GM12878 (cell line): ENCODE data around the gene ZNF792. TPM values are rescaled to one million over a fixed set of nuclear protein-coding genes. Genes with fewer than 3 reads are reported as not detected.

Source experiments
- ATAC-seq: fragments of 200-7000 bp; cut with Tn5 transposase; 3 replicates; pipeline ENCODE4 v1.9.1; 2020; ENCODE audit warnings: mild to moderate bottlenecking, moderate library complexity
- BruUV-seq: library from RNA; stranded (reverse); fragments of 400-500 nt; replicated peaks from 2 replicates; lab custom pipeline; 2021; lab: Mats Ljungman, UMichigan
- CTCF ChIA-PET: fragments of 300-600 bp; sonication (Branson Sonifier 250); formaldehyde crosslinking; extraction: SDS; loops from one replicate; lab custom pipeline; 2021; ENCODE audit warnings: inconsistent platforms; lab: Yijun Ruan, JAX
- POLR2A ChIA-PET: fragments of 350-600 bp; formaldehyde crosslinking; extraction: SDS; loops from one replicate; lab custom pipeline; 2021; ENCODE audit warnings: inconsistent platforms; lab: Charles Lee
- RAD21 ChIA-PET: fragments of 300-600 bp; sonication (Branson Sonifier 250); formaldehyde crosslinking; loops from one replicate; lab custom pipeline; 2023; ENCODE audit warnings: antibody characterized with exemption; ENCODE audit not compliant: unreplicated experiment; lab: Charles Lee
- SMC1A ChIA-PET: fragments of 300-600 bp; sonication (Branson Sonifier 250); formaldehyde crosslinking; loops from one replicate; lab custom pipeline; 2023; ENCODE audit not compliant: unreplicated experiment, uncharacterized antibody; lab: Charles Lee
- DNase-seq: peaks from one replicate; pipeline ENCODE4 v3.0.0-alpha.2; 2011; ENCODE audit warnings: low read depth, low spot score
- FAIRE-seq: peaks from 3 replicates; lab custom pipeline; 2011; peaks lifted over from hg19 to GRCh38; lab: Jason Lieb, UNC
- H2AFZ ChIP-seq: 2 replicates; pipeline ENCODE4 v1.6.0; 2011; ENCODE audit warnings: low read depth, low read length, control low read depth; ENCODE audit not compliant: control insufficient read depth
- H3K27ac ChIP-seq: 2 replicates; pipeline ENCODE4 v1.5.1; 2011; ENCODE audit warnings: control low read depth; ENCODE audit not compliant: control insufficient read depth, insufficient read depth
- H3K27me3 ChIP-seq, 2 experiments: replicated peaks in 1 of 2; 2 replicates each; pipeline versions ENCODE4 v1.6.0 to v1.6.1; 2011; ENCODE audit warnings: low read length in 1 of 2; ENCODE audit not compliant: control insufficient read depth in 2 of 2, insufficient read depth in 2 of 2
- H3K36me3 ChIP-seq, 2 experiments: 2 replicates each; pipeline ENCODE4 v1.5.1; 2011; ENCODE audit warnings: low read length in 1 of 2; ENCODE audit not compliant: control insufficient read depth in 2 of 2, insufficient read depth in 2 of 2
- H3K4me1 ChIP-seq: 2 replicates; pipeline ENCODE4 v1.6.1; 2011; ENCODE audit warnings: mild to moderate bottlenecking, low read length, moderate library complexity, mixed read lengths; ENCODE audit not compliant: control insufficient read depth, insufficient read depth
- H3K4me2 ChIP-seq: 2 replicates; pipeline ENCODE4 v1.6.0; 2011; ENCODE audit warnings: control low read depth; ENCODE audit not compliant: control insufficient read depth, insufficient read depth
- H3K4me3 ChIP-seq: fragments of 200-600 bp; sonication (generic); 2 replicates; pipeline ENCODE4 v1.5.1; 2016
- H3K79me2 ChIP-seq: 2 replicates; pipeline ENCODE4 v1.6.0; 2011; ENCODE audit warnings: low read length; ENCODE audit not compliant: control insufficient read depth, insufficient read depth
- H3K9ac ChIP-seq: 2 replicates; pipeline ENCODE4 v1.8.0; 2011; ENCODE audit warnings: low read length, control low read depth, mixed read lengths; ENCODE audit not compliant: control insufficient read depth, insufficient read depth
- H3K9me3 ChIP-seq: replicated peaks from 3 replicates; pipeline ENCODE4 v1.5.1; 2011; ENCODE audit warnings: mild to moderate bottlenecking, low read length; ENCODE audit not compliant: control insufficient read depth, insufficient read depth
- H4K20me1 ChIP-seq: 2 replicates; pipeline ENCODE4 v1.6.0; 2011; ENCODE audit not compliant: control insufficient read depth, insufficient read depth
- ATF7 ChIP-seq: fragments of 450-650 bp; IDR thresholded peaks from 2 replicates; pipeline ENCODE4 v1.6.1; 2016; ENCODE audit warnings: low read depth, mild to moderate bottlenecking
- BRCA1 ChIP-seq: IDR thresholded peaks from 2 replicates; pipeline ENCODE4 v1.6.1; 2011; ENCODE audit warnings: low read depth, low read length, improper control_type of control experiment
- CBFB ChIP-seq: IDR thresholded peaks from 2 replicates; pipeline ENCODE4 v1.6.1; 2016; ENCODE audit warnings: antibody characterized with exemption, low read depth
- EZH2 ChIP-seq: IDR thresholded peaks from 2 replicates; pipeline ENCODE4 v1.6.1; 2012; ENCODE audit warnings: low read depth, mild to moderate bottlenecking, control low read depth, inconsistent platforms, low read length, borderline replicate concordance; ENCODE audit not compliant: control insufficient read depth
- LARP7 ChIP-seq: fragments of 450-650 bp; IDR thresholded peaks from 2 replicates; pipeline ENCODE4 v1.6.1; 2017; ENCODE audit warnings: mild to moderate bottlenecking
- MXI1 ChIP-seq: fragments of 150-350 bp; IDR thresholded peaks from 2 replicates; pipeline ENCODE4 v1.6.1; 2011; ENCODE audit warnings: low read depth, mild to moderate bottlenecking, inconsistent platforms, low read length, improper control_type of control experiment
- POLR2AphosphoS2 ChIP-seq: IDR thresholded peaks from 2 replicates; pipeline ENCODE4 v1.6.1; 2011; ENCODE audit warnings: low read depth, mild to moderate bottlenecking, low read length, improper control_type of control experiment, moderate library complexity
- POLR2AphosphoS5 ChIP-seq: IDR thresholded peaks from 2 replicates; pipeline ENCODE4 v1.6.1; 2011; ENCODE audit warnings: mild to moderate bottlenecking, low read length, inconsistent platforms
- RAD21 ChIP-seq: IDR thresholded peaks from 2 replicates; pipeline ENCODE4 v1.6.1; 2011; ENCODE audit warnings: mild to moderate bottlenecking, low read depth, low read length, moderate library complexity; ENCODE audit not compliant: insufficient read depth
- RBBP5 ChIP-seq: fragments of 200-600 bp; sonication (generic); conservative IDR thresholded peaks from 2 replicates; pipeline ENCODE4 v1.6.1; 2016
- RELA ChIP-seq: fragments of 450-650 bp; IDR thresholded peaks from 2 replicates; pipeline ENCODE4 v1.8.0; 2014; ENCODE audit warnings: borderline replicate concordance; ENCODE audit not compliant: partially characterized antibody
- SP1 ChIP-seq: IDR thresholded peaks from one replicate; pipeline ENCODE4 v1.6.1; 2011; ENCODE audit warnings: low read depth, low read length
- SREBF2 ChIP-seq: IDR thresholded peaks from 2 replicates; pipeline ENCODE4 v1.6.1; 2012; ENCODE audit warnings: mild to moderate bottlenecking, low read length
- SUZ12 ChIP-seq: fragments of 200-600 bp; sonication (generic); IDR thresholded peaks from one replicate; pipeline ENCODE4 v1.6.1; 2018; ENCODE audit warnings: antibody characterized with exemption, mild to moderate bottlenecking; ENCODE audit not compliant: unreplicated experiment
- YY1 ChIP-seq: IDR thresholded peaks from 2 replicates; pipeline ENCODE4 v1.6.1; 2011; ENCODE audit warnings: low read depth, mild to moderate bottlenecking, low read length
- WGBS: methylation state at CpG from one replicate; pipeline ENCODE4 v1.1.6; 2016; ENCODE audit warnings: low lambda C conversion rate; ENCODE audit not compliant: insufficient replicate concordance, insufficient coverage; ENCODE audit errors: missing lambda C conversion rate; 5-methylcytosine and 5-hydroxymethylcytosine counted together
- in situ Hi-C: fragments of 300-500 bp; cut with MboI; formaldehyde crosslinking; loops from 9 replicates; pipeline ENCODE4 v1.14.3; 2018; ENCODE audit warnings: mixed read lengths
- intact Hi-C: fragments of 100-400 bp; cut with micrococcal nuclease; formaldehyde crosslinking; loops from one replicate; pipeline ENCODE4 v1.14.2; 2022; ENCODE audit not compliant: unreplicated experiment
- polyA plus RNA-seq, 11 experiments: library from polyadenylated mRNA; depleted of rRNA in 4 of 11; unstranded in 6 of 11; stranded (reverse) in 5 of 11; fragments of >200 nt; fragmentation: Nextera tagmentation in 4 of 11; fragmentation: Illumina TruSeq in 1 of 11; extraction: Ambion mirVana in 4 of 11; extraction: Trizol in 1 of 11; gene quantifications; 1 replicate in 1 of 11; 2 replicates in 10 of 11; pipeline versions ENCODE4 v1.2.1 to v1.2.3, GENCODE V29; 2011 to 2016; ENCODE audit warnings: inconsistent platforms in 2 of 11, missing spikeins in 2 of 11, low read depth in 1 of 11
- total RNA-seq, 4 experiments: library from RNA; depleted of rRNA in 3 of 4; stranded (reverse); fragments of >200 nt in 3 of 4; fragmentation: Illumina TruSeq in 1 of 4; extraction: Trizol in 1 of 4; gene quantifications; 2 replicates each; pipeline versions ENCODE4 v1.2.1 to v1.2.3, GENCODE V29; 2013 to 2021
- TF ChIP-seq, protein P1 (sequence below): IDR thresholded peaks from 2 replicates; pipeline ENCODE4 v1.6.1; 2012; ENCODE audit warnings: improper control_type of control experiment, low read depth, low read length; ENCODE audit not compliant: insufficient replicate concordance
- TF ChIP-seq, protein P2 (sequence below): fragments of 450-650 bp; IDR thresholded peaks from 2 replicates; pipeline ENCODE4 v1.6.1; 2018; ENCODE audit warnings: mild to moderate bottlenecking, low read depth, moderate library complexity; ENCODE audit not compliant: partially characterized antibody

ZNF792 gene
- total and polyA plus RNA-seq, 10 of the 15 experiments (the other 5 are each of a cell fraction or from before 2014, with no cell fraction given): 0.53 to 4.8 (median 1.3) TPM

DNA sequence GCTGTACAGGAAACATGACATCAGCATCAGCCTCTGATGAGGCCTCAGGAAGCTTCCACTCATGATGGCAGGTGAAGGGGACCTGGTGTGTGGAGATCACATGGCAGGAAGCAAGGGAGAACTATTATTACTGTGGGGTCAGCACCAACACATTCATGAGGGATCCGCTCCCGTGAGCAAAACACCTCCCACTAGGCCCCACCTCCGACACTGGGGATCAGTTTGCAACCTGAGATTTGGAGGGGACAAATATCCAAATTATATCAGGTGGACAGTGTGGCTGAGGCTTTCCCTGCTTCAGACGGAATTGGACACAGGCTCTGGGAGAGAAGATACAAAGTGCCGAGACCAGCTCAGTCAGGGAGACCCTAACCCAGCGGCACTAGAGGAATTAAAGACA, 5.7 kb upstream of the ZNF792 start:
- Histone ChIP-seq H3K4me1 (peaks cover 8% of the 10 kb centered on the region), H4K20me1 (no peaks in the 10 kb centered on the region), H3K36me3 (no peaks in the 10 kb centered on the region), H3K9me3 (peaks cover 4% of the 10 kb centered on the region; the same call in 1 of the 3 replicates), H3K4me3 (no peak overlapping the region), H3K9ac (no peak overlapping the region), H3K27me3 (no peaks in the 10 kb centered on the region), H3K4me2 (no peak overlapping the region), H3K79me2 (no peaks in the 10 kb centered on the region), H2AFZ (no peak overlapping the region), H3K27ac (no peak overlapping the region)
- ATAC-seq (no peak), FAIRE-seq (no peak), DNase-seq (no peak)
- TF ChIP-seq CBFB (no peak), BRCA1 (no peak), RAD21 (no peak), SP1 (no peak), ATF7 (no peak), EZH2 (no peak), POLR2AphosphoS2 (no peak), RELA (no peak), LARP7 (no peak), SUZ12 (no peak), SREBF2 (no peak), POLR2AphosphoS5 (no peak), MXI1 (no peak), YY1 (no peak), RBBP5 (no peak)
- TF ChIP-seq, protein P1, sequence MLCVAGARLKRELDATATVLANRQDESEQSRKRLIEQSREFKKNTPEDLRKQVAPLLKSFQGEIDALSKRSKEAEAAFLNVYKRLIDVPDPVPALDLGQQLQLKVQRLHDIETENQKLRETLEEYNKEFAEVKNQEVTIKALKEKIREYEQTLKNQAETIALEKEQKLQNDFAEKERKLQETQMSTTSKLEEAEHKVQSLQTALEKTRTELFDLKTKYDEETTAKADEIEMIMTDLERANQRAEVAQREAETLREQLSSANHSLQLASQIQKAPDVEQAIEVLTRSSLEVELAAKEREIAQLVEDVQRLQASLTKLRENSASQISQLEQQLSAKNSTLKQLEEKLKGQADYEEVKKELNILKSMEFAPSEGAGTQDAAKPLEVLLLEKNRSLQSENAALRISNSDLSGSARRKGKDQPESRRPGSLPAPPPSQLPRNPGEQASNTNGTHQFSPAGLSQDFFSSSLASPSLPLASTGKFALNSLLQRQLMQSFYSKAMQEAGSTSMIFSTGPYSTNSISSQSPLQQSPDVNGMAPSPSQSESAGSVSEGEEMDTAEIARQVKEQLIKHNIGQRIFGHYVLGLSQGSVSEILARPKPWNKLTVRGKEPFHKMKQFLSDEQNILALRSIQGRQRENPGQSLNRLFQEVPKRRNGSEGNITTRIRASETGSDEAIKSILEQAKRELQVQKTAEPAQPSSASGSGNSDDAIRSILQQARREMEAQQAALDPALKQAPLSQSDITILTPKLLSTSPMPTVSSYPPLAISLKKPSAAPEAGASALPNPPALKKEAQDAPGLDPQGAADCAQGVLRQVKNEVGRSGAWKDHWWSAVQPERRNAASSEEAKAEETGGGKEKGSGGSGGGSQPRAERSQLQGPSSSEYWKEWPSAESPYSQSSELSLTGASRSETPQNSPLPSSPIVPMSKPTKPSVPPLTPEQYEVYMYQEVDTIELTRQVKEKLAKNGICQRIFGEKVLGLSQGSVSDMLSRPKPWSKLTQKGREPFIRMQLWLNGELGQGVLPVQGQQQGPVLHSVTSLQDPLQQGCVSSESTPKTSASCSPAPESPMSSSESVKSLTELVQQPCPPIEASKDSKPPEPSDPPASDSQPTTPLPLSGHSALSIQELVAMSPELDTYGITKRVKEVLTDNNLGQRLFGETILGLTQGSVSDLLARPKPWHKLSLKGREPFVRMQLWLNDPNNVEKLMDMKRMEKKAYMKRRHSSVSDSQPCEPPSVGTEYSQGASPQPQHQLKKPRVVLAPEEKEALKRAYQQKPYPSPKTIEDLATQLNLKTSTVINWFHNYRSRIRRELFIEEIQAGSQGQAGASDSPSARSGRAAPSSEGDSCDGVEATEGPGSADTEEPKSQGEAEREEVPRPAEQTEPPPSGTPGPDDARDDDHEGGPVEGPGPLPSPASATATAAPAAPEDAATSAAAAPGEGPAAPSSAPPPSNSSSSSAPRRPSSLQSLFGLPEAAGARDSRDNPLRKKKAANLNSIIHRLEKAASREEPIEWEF: no peak
- TF ChIP-seq, protein P2, sequence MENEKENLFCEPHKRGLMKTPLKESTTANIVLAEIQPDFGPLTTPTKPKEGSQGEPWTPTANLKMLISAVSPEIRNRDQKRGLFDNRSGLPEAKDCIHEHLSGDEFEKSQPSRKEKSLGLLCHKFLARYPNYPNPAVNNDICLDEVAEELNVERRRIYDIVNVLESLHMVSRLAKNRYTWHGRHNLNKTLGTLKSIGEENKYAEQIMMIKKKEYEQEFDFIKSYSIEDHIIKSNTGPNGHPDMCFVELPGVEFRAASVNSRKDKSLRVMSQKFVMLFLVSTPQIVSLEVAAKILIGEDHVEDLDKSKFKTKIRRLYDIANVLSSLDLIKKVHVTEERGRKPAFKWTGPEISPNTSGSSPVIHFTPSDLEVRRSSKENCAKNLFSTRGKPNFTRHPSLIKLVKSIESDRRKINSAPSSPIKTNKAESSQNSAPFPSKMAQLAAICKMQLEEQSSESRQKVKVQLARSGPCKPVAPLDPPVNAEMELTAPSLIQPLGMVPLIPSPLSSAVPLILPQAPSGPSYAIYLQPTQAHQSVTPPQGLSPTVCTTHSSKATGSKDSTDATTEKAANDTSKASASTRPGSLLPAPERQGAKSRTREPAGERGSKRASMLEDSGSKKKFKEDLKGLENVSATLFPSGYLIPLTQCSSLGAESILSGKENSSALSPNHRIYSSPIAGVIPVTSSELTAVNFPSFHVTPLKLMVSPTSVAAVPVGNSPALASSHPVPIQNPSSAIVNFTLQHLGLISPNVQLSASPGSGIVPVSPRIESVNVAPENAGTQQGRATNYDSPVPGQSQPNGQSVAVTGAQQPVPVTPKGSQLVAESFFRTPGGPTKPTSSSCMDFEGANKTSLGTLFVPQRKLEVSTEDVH: no peak
- CTCF ChIA-PET: no interaction called here
- RAD21 ChIA-PET: no interaction called here
- WGBS: 59% methylated on average over 6 of the region's 6 CpGs
- intact Hi-C loops: loop anchor here (10.0 kb wide), 1 partner anchor 165 kb away; the partner anchor contains the start of genes FXYD1 and LGI4
- no TSS peak for BruUV-seq
- in situ Hi-C loops: loop anchor here (25.0 kb wide), 1 partner anchor 1393 kb away; no protein-coding TSS in a partner anchor
- POLR2A ChIA-PET: no interaction called here
- SMC1A ChIA-PET: no interaction called here
